T-helper 1 cell treated with Interleukin-12 subunit alpha and Interleukin-12 subunit beta and Interleukin-4 antibody, amounts not matched to agents 30 μg/mL and 1 μg/mL, for 36 hours (primary cell): ENCODE results near the gene DDX39B.
A peak's percentile ranks its signal among the peaks of the same experiment; 100 is the strongest.

Experiments
- H3K27ac Mint-ChIP-seq: one replicate; pipeline ENCODE4 v1.8.0; 2021; ENCODE audit warnings: mild to moderate bottlenecking, mixed read lengths
- H3K27me3 Mint-ChIP-seq: one replicate; pipeline ENCODE4 v1.8.0; 2021; ENCODE audit warnings: low read depth, mixed read lengths
- H3K36me3 Mint-ChIP-seq: one replicate; pipeline ENCODE4 v1.8.0; 2021; ENCODE audit warnings: low read depth, mixed read lengths
- H3K4me1 Mint-ChIP-seq: one replicate; pipeline ENCODE4 v1.8.0; 2021; ENCODE audit warnings: low read depth, mixed read lengths
- H3K4me3 Mint-ChIP-seq: one replicate; pipeline ENCODE4 v1.8.0; 2021; ENCODE audit warnings: mild to moderate bottlenecking, moderate library complexity, mixed read lengths
- H3K9me3 Mint-ChIP-seq: one replicate; pipeline ENCODE4 v1.8.0; 2021; ENCODE audit warnings: mixed read lengths

Gene DDX39B

DNA sequence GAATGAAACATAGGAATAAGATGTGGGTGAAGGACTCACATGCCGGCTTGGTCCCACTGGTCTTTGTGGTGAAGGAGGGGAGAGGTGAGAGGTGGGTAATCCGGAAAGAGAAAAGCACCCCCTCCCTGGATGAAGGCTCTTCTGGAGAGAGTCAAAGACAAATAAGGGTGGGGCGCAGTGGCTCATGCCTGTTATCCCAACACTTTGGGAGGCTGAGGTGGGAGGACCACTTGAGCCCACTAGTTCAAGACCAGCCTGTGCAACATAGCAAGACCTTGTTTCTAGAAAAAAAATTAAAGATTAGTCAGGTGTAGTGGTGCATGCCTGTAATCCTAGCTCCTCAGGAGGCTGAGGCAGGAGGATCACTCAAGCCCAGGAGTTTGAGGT lies 37.3 kb upstream of the DDX39B start:
- Mint-ChIP-seq H3K9me3 (no peaks in the 10 kb centered on the region), H3K27me3 (no peaks in the 10 kb centered on the region), H3K36me3 (peaks cover 72% of the 10 kb centered on the region), H3K4me1 (peaks cover 54% of the 10 kb centered on the region), H3K27ac (peak overlapping the region; percentile 99), H3K4me3 (peak overlapping the region; percentile 100)

DNA sequence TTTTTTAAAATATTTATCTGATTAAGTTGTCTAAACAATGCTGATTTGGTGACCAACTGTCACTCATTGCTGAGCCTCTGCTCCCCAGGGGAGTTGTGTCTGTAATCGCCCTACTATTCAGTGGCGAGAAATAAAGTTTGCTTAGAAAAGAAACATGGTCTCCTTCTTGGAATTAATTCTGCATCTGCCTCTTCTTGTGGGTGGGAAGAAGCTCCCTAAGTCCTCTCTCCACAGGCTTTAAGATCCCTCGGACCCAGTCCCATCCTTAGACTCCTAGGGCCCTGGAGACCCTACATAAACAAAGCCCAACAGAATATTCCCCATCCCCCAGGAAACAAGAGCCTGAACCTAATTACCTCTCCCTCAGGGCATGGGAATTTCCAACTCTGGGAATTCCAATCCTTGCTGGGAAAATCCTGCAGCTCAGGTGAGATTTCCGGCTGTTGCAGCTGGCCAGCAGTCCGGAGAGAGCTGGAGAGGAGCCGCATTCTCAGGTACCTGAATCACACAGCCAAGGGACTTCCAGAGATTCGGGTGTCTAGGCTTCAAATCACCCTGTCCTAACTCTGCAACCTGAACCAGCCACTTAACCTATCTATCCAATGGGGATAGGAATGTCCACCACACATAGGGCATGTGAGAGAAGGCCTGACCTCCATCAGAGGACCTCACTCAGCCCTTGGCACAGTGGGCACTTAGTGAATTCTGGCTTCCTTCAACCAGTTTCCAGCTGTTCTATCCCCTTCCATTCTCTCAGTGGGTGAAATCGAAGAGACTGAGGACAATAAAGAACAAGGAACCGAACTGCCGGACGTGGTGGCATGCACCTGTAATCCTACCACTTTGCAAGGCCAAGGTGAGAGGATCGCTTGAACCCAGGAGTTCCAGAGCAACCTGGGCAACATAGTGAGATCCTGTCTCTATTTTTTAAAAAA lies 36.6 kb upstream of the DDX39B start:
- H3K4me3 Mint-ChIP-seq, result peak overlapping the region; percentile 100
- no peaks in the 10 kb centered on the region for H3K27me3 Mint-ChIP-seq
- peaks cover 61% of the 10 kb centered on the region for H3K4me1 Mint-ChIP-seq
- H3K9me3 Mint-ChIP-seq, result no peaks in the 10 kb centered on the region
- peak overlapping the region; percentile 99 for H3K27ac Mint-ChIP-seq
- H3K36me3 Mint-ChIP-seq, result peaks cover 74% of the 10 kb centered on the region

DNA sequence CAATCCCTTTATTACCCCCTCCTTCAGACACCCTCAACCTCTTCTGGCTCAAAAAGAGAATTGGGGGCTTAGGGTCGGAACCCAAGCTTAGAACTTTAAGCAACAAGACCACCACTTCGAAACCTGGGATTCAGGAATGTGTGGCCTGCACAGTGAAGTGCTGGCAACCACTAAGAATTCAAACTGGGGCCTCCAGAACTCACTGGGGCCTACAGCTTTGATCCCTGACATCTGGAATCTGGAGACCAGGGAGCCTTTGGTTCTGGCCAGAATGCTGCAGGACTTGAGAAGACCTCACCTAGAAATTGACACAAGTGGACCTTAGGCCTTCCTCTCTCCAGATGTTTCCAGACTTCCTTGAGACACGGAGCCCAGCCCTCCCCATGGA lies 35.8 kb upstream of the DDX39B start:
- no peaks in the 10 kb centered on the region for H3K27me3 Mint-ChIP-seq
- peak overlapping the region; percentile 97 for H3K4me3 Mint-ChIP-seq
- H3K4me1 Mint-ChIP-seq, result peaks cover 63% of the 10 kb centered on the region

DNA sequence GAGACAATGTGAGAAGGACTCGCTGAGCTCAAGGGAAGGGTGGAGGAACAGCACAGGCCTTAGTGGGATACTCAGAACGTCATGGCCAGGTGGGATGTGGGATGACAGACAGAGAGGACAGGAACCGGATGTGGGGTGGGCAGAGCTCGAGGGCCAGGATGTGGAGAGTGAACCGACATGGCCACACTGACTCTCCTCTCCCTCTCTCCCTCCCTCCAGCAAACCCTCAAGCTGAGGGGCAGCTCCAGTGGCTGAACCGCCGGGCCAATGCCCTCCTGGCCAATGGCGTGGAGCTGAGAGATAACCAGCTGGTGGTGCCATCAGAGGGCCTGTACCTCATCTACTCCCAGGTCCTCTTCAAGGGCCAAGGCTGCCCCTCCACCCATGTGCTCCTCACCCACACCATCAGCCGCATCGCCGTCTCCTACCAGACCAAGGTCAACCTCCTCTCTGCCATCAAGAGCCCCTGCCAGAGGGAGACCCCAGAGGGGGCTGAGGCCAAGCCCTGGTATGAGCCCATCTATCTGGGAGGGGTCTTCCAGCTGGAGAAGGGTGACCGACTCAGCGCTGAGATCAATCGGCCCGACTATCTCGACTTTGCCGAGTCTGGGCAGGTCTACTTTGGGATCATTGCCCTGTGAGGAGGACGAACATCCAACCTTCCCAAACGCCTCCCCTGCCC lies 35.2 kb upstream of the DDX39B start:
- peaks cover 62% of the 10 kb centered on the region for H3K4me1 Mint-ChIP-seq
- H3K9me3 Mint-ChIP-seq, result no peaks in the 10 kb centered on the region
- peak overlapping the region; percentile 97 for H3K4me3 Mint-ChIP-seq
- H3K36me3 Mint-ChIP-seq, result peaks cover 71% of the 10 kb centered on the region
- no peaks in the 10 kb centered on the region for H3K27me3 Mint-ChIP-seq
- H3K27ac Mint-ChIP-seq, result peak overlapping the region; percentile 99

More for the DNA sequence above, 35.8 kb upstream of the DDX39B start:
- peaks cover 74% of the 10 kb centered on the region for H3K36me3 Mint-ChIP-seq
- H3K9me3 Mint-ChIP-seq, result no peaks in the 10 kb centered on the region
- peak overlapping the region; percentile 99 for H3K27ac Mint-ChIP-seq

DNA sequence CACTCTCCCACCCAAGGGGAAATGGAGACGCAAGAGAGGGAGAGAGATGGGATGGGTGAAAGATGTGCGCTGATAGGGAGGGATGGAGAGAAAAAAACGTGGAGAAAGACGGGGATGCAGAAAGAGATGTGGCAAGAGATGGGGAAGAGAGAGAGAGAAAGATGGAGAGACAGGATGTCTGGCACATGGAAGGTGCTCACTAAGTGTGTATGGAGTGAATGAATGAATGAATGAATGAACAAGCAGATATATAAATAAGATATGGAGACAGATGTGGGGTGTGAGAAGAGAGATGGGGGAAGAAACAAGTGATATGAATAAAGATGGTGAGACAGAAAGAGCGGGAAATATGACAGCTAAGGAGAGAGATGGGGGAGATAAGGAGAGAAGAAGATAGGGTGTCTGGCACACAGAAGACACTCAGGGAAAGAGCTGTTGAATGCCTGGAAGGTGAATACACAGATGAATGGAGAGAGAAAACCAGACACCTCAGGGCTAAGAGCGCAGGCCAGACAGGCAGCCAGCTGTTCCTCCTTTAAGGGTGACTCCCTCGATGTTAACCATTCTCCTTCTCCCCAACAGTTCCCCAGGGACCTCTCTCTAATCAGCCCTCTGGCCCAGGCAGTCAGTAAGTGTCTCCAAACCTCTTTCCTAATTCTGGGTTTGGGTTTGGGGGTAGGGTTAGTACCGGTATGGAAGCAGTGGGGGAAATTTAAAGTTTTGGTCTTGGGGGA lies 34.3 kb upstream of the DDX39B start:
- H3K4me1 Mint-ChIP-seq, result peaks cover 67% of the 10 kb centered on the region
- peak overlapping the region; percentile 99 for H3K27ac Mint-ChIP-seq
- no peaks in the 10 kb centered on the region for H3K27me3 Mint-ChIP-seq
- H3K4me3 Mint-ChIP-seq, result peak overlapping the region; percentile 97
- no peaks in the 10 kb centered on the region for H3K9me3 Mint-ChIP-seq
- H3K36me3 Mint-ChIP-seq, result peaks cover 62% of the 10 kb centered on the region

DNA sequence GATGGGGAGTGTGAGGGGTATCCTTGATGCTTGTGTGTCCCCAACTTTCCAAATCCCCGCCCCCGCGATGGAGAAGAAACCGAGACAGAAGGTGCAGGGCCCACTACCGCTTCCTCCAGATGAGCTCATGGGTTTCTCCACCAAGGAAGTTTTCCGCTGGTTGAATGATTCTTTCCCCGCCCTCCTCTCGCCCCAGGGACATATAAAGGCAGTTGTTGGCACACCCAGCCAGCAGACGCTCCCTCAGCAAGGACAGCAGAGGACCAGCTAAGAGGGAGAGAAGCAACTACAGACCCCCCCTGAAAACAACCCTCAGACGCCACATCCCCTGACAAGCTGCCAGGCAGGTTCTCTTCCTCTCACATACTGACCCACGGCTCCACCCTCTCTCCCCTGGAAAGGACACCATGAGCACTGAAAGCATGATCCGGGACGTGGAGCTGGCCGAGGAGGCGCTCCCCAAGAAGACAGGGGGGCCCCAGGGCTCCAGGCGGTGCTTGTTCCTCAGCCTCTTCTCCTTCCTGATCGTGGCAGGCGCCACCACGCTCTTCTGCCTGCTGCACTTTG lies 33.6 kb upstream of the DDX39B start, which contains the start of gene TNF:
TNF (plus strand) TSS at position 231 of the 567 bp plus-strand sequence; CDS start at position 408, 177 bp downstream.
- Mint-ChIP-seq H3K27me3 (no peaks in the 10 kb centered on the region), H3K4me1 (peaks cover 70% of the 10 kb centered on the region), H3K9me3 (no peaks in the 10 kb centered on the region), H3K27ac (peak within 1 kb of the TSS; percentile 99), H3K4me3 (peak within 1 kb of the TSS; percentile 97), H3K36me3 (peaks cover 55% of the 10 kb centered on the region)

DNA sequence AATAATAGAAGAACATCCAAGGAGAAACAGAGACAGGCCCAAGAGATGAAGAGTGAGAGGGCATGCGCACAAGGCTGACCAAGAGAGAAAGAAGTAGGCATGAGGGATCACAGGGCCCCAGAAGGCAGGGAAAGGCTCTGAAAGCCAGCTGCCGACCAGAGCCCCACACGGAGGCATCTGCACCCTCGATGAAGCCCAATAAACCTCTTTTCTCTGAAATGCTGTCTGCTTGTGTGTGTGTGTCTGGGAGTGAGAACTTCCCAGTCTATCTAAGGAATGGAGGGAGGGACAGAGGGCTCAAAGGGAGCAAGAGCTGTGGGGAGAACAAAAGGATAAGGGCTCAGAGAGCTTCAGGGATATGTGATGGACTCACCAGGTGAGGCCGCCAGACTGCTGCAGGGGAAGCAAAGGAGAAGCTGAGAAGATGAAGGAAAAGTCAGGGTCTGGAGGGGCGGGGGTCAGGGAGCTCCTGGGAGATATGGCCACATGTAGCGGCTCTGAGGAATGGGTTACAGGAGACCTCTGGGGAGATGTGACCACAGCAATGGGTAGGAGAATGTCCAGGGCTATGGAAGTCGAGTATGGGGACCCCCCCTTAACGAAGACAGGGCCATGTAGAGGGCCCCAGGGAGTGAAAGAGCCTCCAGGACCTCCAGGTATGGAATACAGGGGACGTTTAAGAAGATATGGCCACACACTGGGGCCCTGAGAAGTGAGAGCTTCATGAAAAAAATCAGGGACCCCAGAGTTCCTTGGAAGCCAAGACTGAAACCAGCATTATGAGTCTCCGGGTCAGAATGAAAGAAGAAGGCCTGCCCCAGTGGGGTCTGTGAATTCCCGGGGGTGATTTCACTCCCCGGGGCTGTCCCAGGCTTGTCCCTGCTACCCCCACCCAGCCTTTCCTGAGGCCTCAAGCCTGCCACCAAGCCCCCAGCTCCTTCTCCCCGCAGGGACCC lies 32.6 kb upstream of the DDX39B start:
- H3K4me1 Mint-ChIP-seq, result peaks cover 73% of the 10 kb centered on the region
- peak overlapping the region; percentile 97 for H3K4me3 Mint-ChIP-seq
- H3K36me3 Mint-ChIP-seq, result peaks cover 46% of the 10 kb centered on the region
- H3K9me3 Mint-ChIP-seq, result no peaks in the 10 kb centered on the region
- peaks cover 1% of the 10 kb centered on the region for H3K27me3 Mint-ChIP-seq
- peak overlapping the region; percentile 99 for H3K27ac Mint-ChIP-seq

DNA sequence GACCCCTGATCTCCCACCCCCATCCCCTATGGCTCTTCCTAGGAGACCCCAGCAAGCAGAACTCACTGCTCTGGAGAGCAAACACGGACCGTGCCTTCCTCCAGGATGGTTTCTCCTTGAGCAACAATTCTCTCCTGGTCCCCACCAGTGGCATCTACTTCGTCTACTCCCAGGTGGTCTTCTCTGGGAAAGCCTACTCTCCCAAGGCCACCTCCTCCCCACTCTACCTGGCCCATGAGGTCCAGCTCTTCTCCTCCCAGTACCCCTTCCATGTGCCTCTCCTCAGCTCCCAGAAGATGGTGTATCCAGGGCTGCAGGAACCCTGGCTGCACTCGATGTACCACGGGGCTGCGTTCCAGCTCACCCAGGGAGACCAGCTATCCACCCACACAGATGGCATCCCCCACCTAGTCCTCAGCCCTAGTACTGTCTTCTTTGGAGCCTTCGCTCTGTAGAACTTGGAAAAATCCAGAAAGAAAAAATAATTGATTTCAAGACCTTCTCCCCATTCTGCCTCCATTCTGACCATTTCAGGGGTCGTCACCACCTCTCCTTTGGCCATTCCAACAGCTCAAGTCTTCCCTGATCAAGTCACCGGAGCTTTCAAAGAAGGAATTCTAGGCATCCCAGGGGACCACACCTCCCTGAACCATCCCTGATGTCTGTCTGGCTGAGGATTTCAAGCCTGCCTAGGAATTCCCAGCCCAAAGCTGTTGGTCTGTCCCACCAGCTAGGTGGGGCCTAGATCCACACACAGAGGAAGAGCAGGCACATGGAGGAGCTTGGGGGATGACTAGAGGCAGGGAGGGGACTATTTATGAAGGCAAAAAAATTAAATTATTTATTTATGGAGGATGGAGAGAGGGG lies 31.7 kb upstream of the DDX39B start:
- Mint-ChIP-seq H3K36me3 (peaks cover 37% of the 10 kb centered on the region), H3K9me3 (no peaks in the 10 kb centered on the region), H3K27me3 (peaks cover 4% of the 10 kb centered on the region), H3K27ac (peak overlapping the region; percentile 99), H3K4me3 (peak overlapping the region; percentile 97), H3K4me1 (peaks cover 75% of the 10 kb centered on the region)

DNA sequence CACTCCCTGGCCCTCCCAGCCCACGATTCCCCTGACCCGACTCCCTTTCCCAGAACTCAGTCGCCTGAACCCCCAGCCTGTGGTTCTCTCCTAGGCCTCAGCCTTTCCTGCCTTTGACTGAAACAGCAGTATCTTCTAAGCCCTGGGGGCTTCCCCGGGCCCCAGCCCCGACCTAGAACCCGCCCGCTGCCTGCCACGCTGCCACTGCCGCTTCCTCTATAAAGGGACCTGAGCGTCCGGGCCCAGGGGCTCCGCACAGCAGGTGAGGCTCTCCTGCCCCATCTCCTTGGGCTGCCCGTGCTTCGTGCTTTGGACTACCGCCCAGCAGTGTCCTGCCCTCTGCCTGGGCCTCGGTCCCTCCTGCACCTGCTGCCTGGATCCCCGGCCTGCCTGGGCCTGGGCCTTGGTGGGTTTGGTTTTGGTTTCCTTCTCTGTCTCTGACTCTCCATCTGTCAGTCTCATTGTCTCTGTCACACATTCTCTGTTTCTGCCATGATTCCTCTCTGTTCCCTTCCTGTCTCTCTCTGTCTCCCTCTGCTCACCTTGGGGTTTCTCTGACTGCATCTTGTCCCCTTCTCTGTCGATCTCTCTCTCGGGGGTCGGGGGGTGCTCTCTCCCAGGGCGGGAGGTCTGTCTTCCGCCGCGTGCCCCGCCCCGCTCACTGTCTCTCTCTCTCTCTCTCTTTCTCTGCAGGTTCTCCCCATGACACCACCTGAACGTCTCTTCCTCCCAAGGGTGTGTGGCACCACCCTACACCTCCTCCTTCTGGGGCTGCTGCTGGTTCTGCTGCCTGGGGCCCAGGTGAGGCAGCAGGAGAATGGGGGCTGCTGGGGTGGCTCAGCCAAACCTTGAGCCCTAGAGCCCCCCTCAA lies 30.5 kb upstream of the DDX39B start, which contains the start of gene LTA:
LTA (plus strand) TSS at position 249 of the 871 bp plus-strand sequence; CDS start at position 703, 454 bp downstream.
- peaks cover 80% of the 10 kb centered on the region for H3K4me1 Mint-ChIP-seq
- peaks cover 29% of the 10 kb centered on the region for H3K36me3 Mint-ChIP-seq
- peaks cover 13% of the 10 kb centered on the region for H3K27me3 Mint-ChIP-seq
- no peaks in the 10 kb centered on the region for H3K9me3 Mint-ChIP-seq
- H3K4me3 Mint-ChIP-seq, result peak within 1 kb of the TSS; percentile 97
- H3K27ac Mint-ChIP-seq, result peak within 1 kb of the TSS; percentile 99

DNA sequence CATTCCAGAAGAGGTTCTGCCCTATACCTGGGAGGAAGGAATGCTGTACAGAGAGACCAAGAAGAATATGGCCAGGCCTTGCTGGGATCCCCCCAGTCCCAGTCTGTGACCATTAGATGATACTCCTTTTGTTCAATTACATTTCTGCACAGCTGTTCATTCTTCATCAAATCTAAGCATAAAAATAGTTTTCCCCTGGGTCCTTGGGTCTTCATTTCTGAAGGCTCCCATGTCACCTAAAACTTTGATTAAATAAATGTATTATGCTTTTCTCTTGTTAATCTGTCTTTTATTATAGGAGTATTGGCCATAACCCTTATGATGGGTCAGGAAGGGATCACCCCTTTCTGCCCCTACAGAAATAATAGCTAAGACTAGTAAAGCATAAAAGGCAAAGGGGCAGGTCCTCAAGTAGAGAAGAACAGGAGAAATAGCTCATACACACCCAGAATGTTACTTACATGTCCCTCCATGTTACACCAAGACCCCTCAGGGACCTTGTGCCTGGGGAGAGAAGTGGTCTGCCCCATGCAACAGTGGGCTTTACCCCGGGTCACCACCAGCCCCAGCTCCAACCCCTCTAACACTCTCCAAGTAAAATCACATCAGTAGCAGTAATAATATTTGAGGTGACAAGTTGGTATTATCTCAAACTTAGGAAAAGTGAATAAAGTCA lies 28.2 kb upstream of the DDX39B start:
- Mint-ChIP-seq H3K4me3 (no peak overlapping the region), H3K27me3 (peaks cover 22% of the 10 kb centered on the region), H3K36me3 (peaks cover 12% of the 10 kb centered on the region), H3K4me1 (peaks cover 63% of the 10 kb centered on the region), H3K9me3 (no peaks in the 10 kb centered on the region), H3K27ac (no peak overlapping the region)

DNA sequence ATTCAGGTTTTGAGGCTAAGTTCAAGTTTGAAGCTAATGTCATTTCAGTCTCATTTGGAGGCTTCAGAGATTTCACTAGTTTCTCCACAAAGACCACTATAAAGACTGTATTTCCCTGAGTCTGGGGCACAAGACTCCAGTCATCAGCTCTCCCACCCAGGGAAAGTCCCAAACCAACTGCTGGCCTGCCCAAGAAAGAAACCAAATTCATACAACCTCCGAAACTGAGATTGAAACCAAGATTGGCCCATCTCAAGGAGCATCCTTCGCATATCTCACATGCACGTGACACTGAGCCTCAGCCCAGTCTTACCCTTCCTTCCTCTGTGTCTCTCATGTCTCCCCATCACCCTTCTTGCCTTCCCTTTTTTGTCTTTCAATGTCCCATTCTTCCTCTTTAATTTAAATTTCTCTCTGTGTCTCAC lies 26.7 kb upstream of the DDX39B start:
- H3K4me1 Mint-ChIP-seq, result peaks cover 56% of the 10 kb centered on the region
- H3K4me3 Mint-ChIP-seq, result peak overlapping the region; percentile 41
- no peaks in the 10 kb centered on the region for H3K9me3 Mint-ChIP-seq
- H3K27me3 Mint-ChIP-seq, result peaks cover 32% of the 10 kb centered on the region
- peak overlapping the region; percentile 67 for H3K27ac Mint-ChIP-seq
- peaks cover 17% of the 10 kb centered on the region for H3K36me3 Mint-ChIP-seq
